Prostate gland (tissue), 2 donors: ENCODE measurements around the gene RAPGEF2.

Experiments used
- POLR2A ChIP-seq: fragments of 450-650 bp; IDR thresholded peaks from one replicate; pipeline ENCODE4 v1.6.1; 2016; ENCODE audit warnings: antibody characterized with exemption, mild to moderate bottlenecking
- TF ChIP-seq, protein P1 (sequence below), 4 experiments: fragments of 200-600 bp in 2 of 4; fragments of 450-650 bp in 2 of 4; sonication (generic) in 2 of 4; IDR thresholded peaks; 1 replicate in 3 of 4; 2 replicates in 1 of 4; pipeline ENCODE4 v1.5.1; 2016 to 2019; ENCODE audit warnings: antibody characterized with exemption in 4 of 4, mild to moderate bottlenecking in 2 of 4, moderate library complexity in 2 of 4

DNA sequence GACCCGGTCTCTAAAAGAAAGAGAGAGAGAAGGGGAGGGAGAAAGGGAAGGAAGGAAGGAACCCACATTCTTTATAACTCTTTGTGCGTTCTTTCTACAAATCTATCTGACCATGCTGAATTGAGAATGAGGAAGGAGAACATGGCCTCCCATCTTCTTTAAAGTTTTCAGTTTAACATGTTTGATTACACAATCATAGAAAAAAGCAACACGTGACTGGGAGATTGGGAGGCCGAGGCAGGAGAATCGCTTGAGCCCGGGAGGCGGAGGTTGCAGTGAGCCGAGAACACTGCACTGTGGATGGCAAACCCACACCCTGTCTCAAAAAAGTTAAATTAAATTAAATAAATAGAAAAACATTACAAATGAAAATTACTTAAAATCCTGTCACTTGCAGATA lies 254.5 kb downstream of the RAPGEF2 start:
- TF ChIP-seq, protein P1, sequence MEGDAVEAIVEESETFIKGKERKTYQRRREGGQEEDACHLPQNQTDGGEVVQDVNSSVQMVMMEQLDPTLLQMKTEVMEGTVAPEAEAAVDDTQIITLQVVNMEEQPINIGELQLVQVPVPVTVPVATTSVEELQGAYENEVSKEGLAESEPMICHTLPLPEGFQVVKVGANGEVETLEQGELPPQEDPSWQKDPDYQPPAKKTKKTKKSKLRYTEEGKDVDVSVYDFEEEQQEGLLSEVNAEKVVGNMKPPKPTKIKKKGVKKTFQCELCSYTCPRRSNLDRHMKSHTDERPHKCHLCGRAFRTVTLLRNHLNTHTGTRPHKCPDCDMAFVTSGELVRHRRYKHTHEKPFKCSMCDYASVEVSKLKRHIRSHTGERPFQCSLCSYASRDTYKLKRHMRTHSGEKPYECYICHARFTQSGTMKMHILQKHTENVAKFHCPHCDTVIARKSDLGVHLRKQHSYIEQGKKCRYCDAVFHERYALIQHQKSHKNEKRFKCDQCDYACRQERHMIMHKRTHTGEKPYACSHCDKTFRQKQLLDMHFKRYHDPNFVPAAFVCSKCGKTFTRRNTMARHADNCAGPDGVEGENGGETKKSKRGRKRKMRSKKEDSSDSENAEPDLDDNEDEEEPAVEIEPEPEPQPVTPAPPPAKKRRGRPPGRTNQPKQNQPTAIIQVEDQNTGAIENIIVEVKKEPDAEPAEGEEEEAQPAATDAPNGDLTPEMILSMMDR (IDR thresholded peaks at IDR 0.05), result no peak
- no peak for TF ChIP-seq POLR2A
